Thoracic aorta (tissue), 2 donors: ENCODE measurements around the gene EZH1. TPM values are rescaled to one million over a fixed set of nuclear protein-coding genes. Genes with fewer than 3 reads are reported as not detected.

Experiments used
- ATAC-seq: fragments of 150-250 bp; one replicate; pipeline ENCODE4 v1.8.0; 2017; ENCODE audit warnings: low read depth; ENCODE audit not compliant: insufficient number of reproducible peaks, low FRiP score
- DNase-seq: peaks from one replicate; pipeline ENCODE4 v3.0.0-alpha.2; 2020; ENCODE audit warnings: low spot score
- H3K27ac ChIP-seq, 2 donors: fragments of 200-600 bp; sonication (generic); 1 replicate in 1 of 2; 2 replicates in 1 of 2; pipeline ENCODE4 v1.5.1; 2016; ENCODE audit warnings: mild to moderate bottlenecking in 2 of 2, moderate library complexity in 2 of 2
- H3K27me3 ChIP-seq: fragments of 200-600 bp; sonication (generic); replicated peaks from 2 replicates; pipeline ENCODE4 v1.6.0; 2016; ENCODE audit warnings: mild to moderate bottlenecking; ENCODE audit not compliant: insufficient read depth
- H3K36me3 ChIP-seq: fragments of 200-600 bp; sonication (generic); one replicate; pipeline ENCODE4 v1.5.1; 2016
- H3K4me1 ChIP-seq, 2 donors: fragments of 200-600 bp; sonication (generic); 1 replicate in 1 of 2; 2 replicates in 1 of 2; pipeline versions ENCODE4 v1.5.1 to v1.6.0; 2016; ENCODE audit warnings: low read depth in 2 of 2, mild to moderate bottlenecking in 1 of 2; ENCODE audit not compliant: control insufficient read depth in 1 of 2
- H3K4me3 ChIP-seq: fragments of 200-600 bp; sonication (generic); 2 replicates; pipeline ENCODE4 v1.5.1; 2016; ENCODE audit warnings: mild to moderate bottlenecking
- H3K9me3 ChIP-seq: fragments of 200-600 bp; sonication (generic); 2 replicates; pipeline ENCODE4 v1.5.1; 2016
- CTCF ChIP-seq: fragments of 200-600 bp; sonication (generic); IDR thresholded peaks from one replicate; pipeline ENCODE4 v1.5.1; 2019; ENCODE audit warnings: antibody characterized with exemption
- total RNA-seq, 2 donors: library from RNA; depleted of rRNA; stranded (reverse); fragments of >200 nt; gene quantifications; one replicate each; pipeline versions ENCODE4 v1.1.0 to v1.2.3, GENCODE V29; 2016

Gene EZH1
- total RNA-seq, 2 donors from 2014 or later = 66.3 to 75.2 TPM

- TF ChIP-seq CTCF = no peak
- peaks cover 67% of the 10 kb centered on the region for H3K36me3 ChIP-seq
- no peak overlapping the region for H3K4me3 ChIP-seq
- ATAC-seq = no peak
- no peaks in the 10 kb centered on the region for H3K9me3 ChIP-seq
- no peaks in the 10 kb centered on the region for H3K27me3 ChIP-seq
- no peak overlapping the region for H3K27ac ChIP-seq
- no peaks in the 10 kb centered on the region for H3K4me1 ChIP-seq
- DNase-seq = no peak
These were observed 21.2 kb downstream of the EZH1 start for GRCh38 chr17:42723636-42724035.

DNA sequence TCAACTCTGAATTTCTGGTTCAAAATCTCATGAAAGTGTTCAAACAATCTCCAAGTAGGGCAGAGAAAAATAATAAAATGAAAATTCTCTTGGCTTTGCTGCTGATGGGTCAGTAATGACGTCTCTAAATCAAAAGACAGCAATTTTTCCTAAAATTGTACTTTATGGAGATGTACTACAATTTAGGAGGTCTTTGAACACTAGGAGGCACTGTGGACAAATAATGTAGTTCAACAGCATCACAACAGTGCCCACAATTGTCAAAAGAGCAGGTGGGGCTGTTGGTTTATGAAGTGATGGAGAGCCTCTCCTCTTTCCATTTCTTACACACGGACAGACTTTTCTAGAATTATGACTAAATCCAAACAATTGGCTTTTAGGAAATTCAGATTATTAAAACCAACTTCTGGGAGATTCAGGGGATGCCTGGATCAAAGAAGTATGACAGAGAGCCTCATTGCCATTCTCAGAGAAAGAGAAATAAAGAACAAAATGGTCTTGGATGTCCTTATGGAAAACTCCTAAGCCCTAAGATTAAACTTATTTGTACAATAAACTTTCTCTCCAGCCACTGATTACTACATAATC is 23.8 kb downstream of the EZH1 start:
- TF ChIP-seq CTCF = peak; percentile 57
- DNase-seq (no peak), ATAC-seq (no peak)
- Histone ChIP-seq H3K27ac (no peak overlapping the region), H3K36me3 (peaks cover 65% of the 10 kb centered on the region), H3K9me3 (no peaks in the 10 kb centered on the region), H3K27me3 (no peaks in the 10 kb centered on the region), H3K4me3 (no peak overlapping the region), H3K4me1 (no peaks in the 10 kb centered on the region)

DNA sequence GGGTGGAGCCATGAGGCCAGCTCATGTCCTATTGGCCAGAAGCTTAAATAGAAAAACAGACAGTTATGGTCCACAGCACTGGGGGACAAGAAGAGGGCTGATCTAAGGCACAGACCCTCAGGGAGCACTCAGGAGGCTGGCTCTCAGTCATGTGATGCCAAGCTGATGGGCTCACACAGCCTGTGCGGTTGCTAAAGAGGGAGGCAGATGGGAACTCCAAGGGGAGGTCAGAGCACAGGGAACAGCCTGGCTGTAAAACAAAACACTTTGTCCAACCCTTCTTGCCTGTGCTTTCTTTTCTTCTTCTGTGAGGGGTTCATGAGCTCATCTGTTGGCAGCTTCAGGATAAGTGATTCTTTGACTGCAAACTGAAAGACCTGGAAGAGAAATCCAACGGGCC is 35.3 kb downstream of the EZH1 start:
- Histone ChIP-seq H3K9me3 (no peaks in the 10 kb centered on the region), H3K27ac (no peak overlapping the region), H3K4me1 (no peaks in the 10 kb centered on the region), H3K4me3 (no peak overlapping the region), H3K27me3 (no peaks in the 10 kb centered on the region), H3K36me3 (peaks cover 78% of the 10 kb centered on the region)
- ATAC-seq (no peak), DNase-seq (no peak)
- TF ChIP-seq CTCF = no peak

- TF ChIP-seq CTCF = no peak
- DNase-seq (no peak), ATAC-seq (no peak)
- H3K36me3 ChIP-seq = peaks cover 83% of the 10 kb centered on the region
- no peaks in the 10 kb centered on the region for H3K27me3 ChIP-seq
- H3K27ac ChIP-seq = no peak overlapping the region
- H3K9me3 ChIP-seq = no peaks in the 10 kb centered on the region
- H3K4me1 ChIP-seq = no peaks in the 10 kb centered on the region
- H3K4me3 ChIP-seq = no peak overlapping the region
These were observed 36.3 kb downstream of the EZH1 start for GRCh38 chr17:42708588-42708987.

GRCh38 chr17:42706732-42707131 is 38.1 kb downstream of the EZH1 start:
- H3K27ac ChIP-seq = no peak overlapping the region
- no peak for TF ChIP-seq CTCF
- no peaks in the 10 kb centered on the region for H3K4me1 ChIP-seq
- H3K9me3 ChIP-seq = no peaks in the 10 kb centered on the region
- ATAC-seq = no peak
- DNase-seq = no peak
- H3K36me3 ChIP-seq = peaks cover 84% of the 10 kb centered on the region
- no peaks in the 10 kb centered on the region for H3K27me3 ChIP-seq
- no peak overlapping the region for H3K4me3 ChIP-seq
